Measurements from ENCODE around the gene MED14.

The MED14 gene

GRCh38 chrX:40622479-40623138 is 112.7 kb downstream of the MED14 start:
- in situ Hi-C loops (cut with MboI; ENCODE audit: low sequenced_read_pairs) = no loop called here

GRCh38 chrX:40617566-40617965 is 117.8 kb downstream of the MED14 start:
- in situ Hi-C loops (cut with MboI; ENCODE audit: low sequenced_read_pairs) = no loop called here

GRCh38 chrX:40615976-40616375 is 119.4 kb downstream of the MED14 start:
- in situ Hi-C loops (cut with MboI; ENCODE audit: low sequenced_read_pairs) = no loop called here

GRCh38 chrX:40612511-40612910 is 122.8 kb downstream of the MED14 start:
- in situ Hi-C loops (cut with MboI; ENCODE audit: low sequenced_read_pairs) = no loop called here

GRCh38 chrX:40607381-40607780 is 128.0 kb downstream of the MED14 start:
- in situ Hi-C loops (cut with MboI; ENCODE audit: low sequenced_read_pairs) = no loop called here

- in situ Hi-C loops (cut with MboI; ENCODE audit: low sequenced_read_pairs) = no loop called here
Observed at GRCh38 chrX:40603446-40603845, 131.9 kb downstream of the MED14 start.

Data from HL-60/S4 treated with retinoic acid at 250 ng/mL for 4 days and 3 days (cell line).